Esophagus squamous epithelium (tissue), 4 donors: Measurements from ENCODE around the gene PLPP6.

ENCODE experiments used
- CTCF ChIP-seq, 6 experiments: fragments of 450-650 bp in 4 of 6; fragments of 200-600 bp in 2 of 6; sonication (generic) in 2 of 6; IDR thresholded peaks; one replicate each; pipeline ENCODE4 v1.5.1; 2016 to 2019; ENCODE audit warnings: antibody characterized with exemption in 6 of 6, mild to moderate bottlenecking in 4 of 6, moderate library complexity in 4 of 6
- POLR2A ChIP-seq, 4 donors: fragments of 450-650 bp; IDR thresholded peaks; one replicate each; pipeline ENCODE4 v1.6.1; 2017; ENCODE audit warnings: antibody characterized with exemption in 4 of 4, mild to moderate bottlenecking in 4 of 4, moderate library complexity in 3 of 4

DNA sequence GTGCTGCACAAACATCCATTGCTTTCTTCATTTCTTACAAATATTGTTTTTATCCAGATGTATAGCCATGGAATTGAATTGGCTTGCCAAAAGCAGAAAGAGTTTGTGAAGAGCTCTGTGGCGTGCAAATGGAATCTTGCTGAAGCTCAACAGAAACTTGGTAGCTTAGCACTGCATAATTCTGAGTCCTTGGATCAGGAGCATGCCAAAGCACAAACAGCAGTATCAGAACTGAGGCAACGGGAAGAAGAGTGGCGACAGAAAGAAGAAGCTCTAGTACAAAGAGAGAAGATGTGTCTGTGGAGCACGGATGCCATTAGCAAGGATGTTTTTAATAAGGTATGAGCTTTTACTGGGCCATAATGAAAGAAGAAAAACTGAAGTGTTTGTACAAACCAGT is 22.7 kb downstream of the PLPP6 start:
- TF ChIP-seq CTCF (IDR thresholded peaks at IDR 0.05) (no peak), POLR2A (IDR thresholded peaks at IDR 0.05) (no peak)
